SJSA1 (cell line): ENCODE measurements around the gene CDKL4. TPM values are rescaled to one million over a fixed set of nuclear protein-coding genes. Genes with fewer than 3 reads are reported as not detected.
"Not testable (repeated sequence)": the region's sequence is repeated elsewhere in the genome, so short reads cannot be mapped to it uniquely, and the experiment has no call there.

Experiments used
- DNase-seq, 2 experiments: peaks; one replicate each; pipeline ENCODE4 v3.0.0-alpha.2; 2015 to 2020; ENCODE audit warnings: low spot score in 2 of 2, low read depth in 1 of 2
- H3K27ac ChIP-seq: fragments of 250-450 bp; sonication (Bioruptor Pico); 2 replicates; pipeline ENCODE4 v1.5.1; 2020; ENCODE audit warnings: mild to moderate bottlenecking, moderate library complexity
- H3K27me3 ChIP-seq: fragments of 250-450 bp; sonication (Bioruptor Pico); replicated peaks from 2 replicates; pipeline ENCODE4 v1.5.1; 2020; ENCODE audit warnings: mild to moderate bottlenecking, moderate library complexity
- H3K36me3 ChIP-seq: fragments of 250-450 bp; sonication (Bioruptor Pico); 2 replicates; pipeline ENCODE4 v1.5.1; 2020; ENCODE audit warnings: mild to moderate bottlenecking
- H3K4me1 ChIP-seq: fragments of 250-450 bp; sonication (Bioruptor Pico); replicated peaks from 2 replicates; pipeline ENCODE4 v1.6.1; 2021; ENCODE audit warnings: mild to moderate bottlenecking
- H3K4me3 ChIP-seq: fragments of 250-450 bp; sonication (Bioruptor Pico); 2 replicates; pipeline ENCODE4 v1.5.1; 2020; ENCODE audit warnings: mild to moderate bottlenecking
- H3K9me3 ChIP-seq: fragments of 250-450 bp; sonication (Bioruptor Pico); replicated peaks from 2 replicates; pipeline ENCODE4 v1.5.1; 2020; ENCODE audit warnings: mild to moderate bottlenecking
- total RNA-seq: library from RNA; depleted of rRNA; stranded (reverse); fragments of >200 nt; shearing (Covaris generic); gene quantifications from 2 replicates; pipeline ENCODE4 v1.2.3, GENCODE V29; 2014

The CDKL4 gene
- total RNA-seq, 1 experiment from 2014 or later = 0.34 TPM

DNA sequence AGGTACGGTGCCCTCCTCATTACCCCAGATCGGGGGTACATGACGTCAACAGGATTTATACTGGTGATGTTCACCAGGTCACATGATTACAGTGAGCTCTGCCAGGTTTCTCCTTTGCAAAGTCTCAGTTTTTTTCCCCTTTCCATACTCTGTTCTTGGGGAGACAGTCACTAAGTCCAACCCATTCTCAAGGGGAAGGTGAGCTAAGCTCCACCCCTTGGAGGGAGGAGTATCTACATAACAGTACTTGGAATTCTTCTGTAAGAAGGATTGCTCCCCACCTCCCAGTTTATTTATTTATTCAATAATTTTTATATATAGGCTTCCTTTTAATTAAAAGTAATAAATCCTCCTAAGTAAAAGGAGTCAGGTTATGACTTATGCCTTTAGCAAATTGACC, 88.8 kb downstream of the CDKL4 start:
- H3K4me1 ChIP-seq = no peaks in the 10 kb centered on the region
- H3K36me3 ChIP-seq = no peaks in the 10 kb centered on the region
- H3K27ac ChIP-seq = no peak overlapping the region
- no peak overlapping the region for H3K4me3 ChIP-seq
- no peak for DNase-seq
- no peaks in the 10 kb centered on the region for H3K27me3 ChIP-seq
- no peaks in the 10 kb centered on the region for H3K9me3 ChIP-seq

DNA sequence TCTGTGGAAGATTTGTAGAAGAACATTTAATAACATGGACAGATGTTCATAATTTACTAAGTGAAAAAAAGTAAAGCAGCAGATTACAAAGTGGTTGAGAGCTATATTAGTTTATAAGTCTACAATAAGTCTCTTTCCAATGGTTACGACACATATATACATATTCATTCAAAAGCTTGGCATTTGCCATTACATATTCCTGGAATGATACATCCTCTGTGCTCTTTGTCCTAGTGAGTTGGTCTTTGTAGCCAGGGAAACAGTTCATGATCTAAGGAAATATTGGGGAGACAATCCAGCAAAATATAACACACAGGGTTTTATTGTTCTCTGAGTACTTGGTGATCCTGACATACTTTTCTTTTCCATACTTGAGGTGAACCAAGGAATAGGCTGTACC, 90.5 kb downstream of the CDKL4 start:
- Histone ChIP-seq H3K36me3 (no peaks in the 10 kb centered on the region), H3K4me3 (no peak overlapping the region), H3K4me1 (no peaks in the 10 kb centered on the region), H3K27ac (no peak overlapping the region), H3K27me3 (no peaks in the 10 kb centered on the region), H3K9me3 (no peaks in the 10 kb centered on the region)
- no peak for DNase-seq

DNA sequence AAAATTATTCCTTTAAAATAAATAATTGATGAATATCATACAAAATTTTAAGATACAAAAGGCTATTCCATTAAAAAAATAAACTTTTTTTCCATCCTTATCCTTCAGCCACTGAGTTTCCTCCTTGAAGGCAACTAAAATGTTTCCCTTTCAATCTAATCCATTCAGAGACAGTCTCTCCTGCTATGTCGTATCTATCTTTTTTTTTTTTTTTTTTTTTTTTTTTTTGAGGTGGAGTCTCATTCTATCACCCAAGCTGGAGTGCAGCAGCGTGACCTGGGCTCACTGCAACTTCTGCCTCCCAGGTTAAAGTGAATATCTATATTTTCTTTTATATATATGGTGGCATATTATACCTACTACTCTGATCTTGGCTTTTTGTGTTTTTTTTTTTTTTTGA, 91.3 kb downstream of the CDKL4 start:
- Histone ChIP-seq H3K4me3 (no peak overlapping the region), H3K27me3 (no peaks in the 10 kb centered on the region), H3K4me1 (no peaks in the 10 kb centered on the region), H3K36me3 (no peaks in the 10 kb centered on the region), H3K9me3 (no peaks in the 10 kb centered on the region), H3K27ac (no peak overlapping the region)
- no peak for DNase-seq

DNA sequence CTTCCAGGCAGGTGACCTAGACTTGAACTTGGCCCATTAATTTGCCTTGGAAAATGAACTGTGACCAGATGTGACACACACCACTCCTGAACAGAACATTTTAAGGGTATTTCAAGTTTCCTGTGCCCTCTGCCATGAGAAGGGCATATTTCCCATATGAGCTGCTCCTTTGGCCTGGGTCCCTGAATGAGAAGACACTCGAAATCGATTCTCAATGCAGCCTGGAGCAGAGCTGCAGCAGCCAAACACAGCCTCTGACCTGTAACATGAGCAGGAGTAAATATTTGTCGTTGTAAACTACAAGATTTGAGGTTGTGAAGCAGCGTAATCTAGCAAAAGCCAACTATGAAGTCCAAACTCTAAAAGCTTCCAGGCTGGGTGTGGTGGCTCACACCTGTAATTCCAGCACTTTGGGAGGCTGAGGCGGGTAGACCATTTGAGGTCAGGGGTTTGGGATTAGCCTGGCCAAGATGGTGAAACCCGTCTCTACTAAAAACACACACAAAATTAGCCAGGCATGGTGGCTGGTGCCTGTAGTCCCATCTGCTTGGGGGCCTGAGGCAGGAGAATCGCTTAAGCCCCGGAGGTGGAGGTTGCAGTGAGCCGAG, 92.8 kb downstream of the CDKL4 start:
- Histone ChIP-seq H3K27ac (no peak overlapping the region), H3K9me3 (no peaks in the 10 kb centered on the region), H3K36me3 (no peaks in the 10 kb centered on the region), H3K27me3 (no peaks in the 10 kb centered on the region), H3K4me3 (no peak overlapping the region), H3K4me1 (no peaks in the 10 kb centered on the region)
- no peak for DNase-seq

DNA sequence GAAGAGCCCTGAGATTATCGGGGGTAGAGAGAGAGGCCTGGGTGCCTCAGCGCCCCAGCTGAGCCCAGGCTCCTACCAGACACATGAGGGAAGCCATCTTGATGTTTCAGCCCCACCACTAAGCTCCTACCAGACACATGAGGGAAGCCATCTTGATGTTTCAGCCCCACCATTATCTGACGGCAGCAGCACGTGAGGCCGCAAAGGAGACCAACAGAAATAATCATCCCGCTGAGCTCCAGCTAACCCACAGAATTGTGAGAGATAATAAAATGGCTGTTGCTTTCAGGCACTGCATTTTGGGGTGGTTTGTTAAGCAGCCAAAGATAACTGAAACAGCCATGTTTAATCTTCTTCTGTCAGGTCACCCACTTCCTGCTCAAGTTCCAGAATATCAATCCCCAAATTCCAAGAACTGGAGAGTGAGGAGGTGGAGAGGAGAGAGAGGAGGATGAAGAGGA, 93.6 kb downstream of the CDKL4 start:
- no peaks in the 10 kb centered on the region for H3K9me3 ChIP-seq
- H3K27ac ChIP-seq = no peak overlapping the region
- H3K27me3 ChIP-seq = no peaks in the 10 kb centered on the region
- no peak overlapping the region for H3K4me3 ChIP-seq
- no peak for DNase-seq
- no peaks in the 10 kb centered on the region for H3K36me3 ChIP-seq
- no peaks in the 10 kb centered on the region for H3K4me1 ChIP-seq

DNA sequence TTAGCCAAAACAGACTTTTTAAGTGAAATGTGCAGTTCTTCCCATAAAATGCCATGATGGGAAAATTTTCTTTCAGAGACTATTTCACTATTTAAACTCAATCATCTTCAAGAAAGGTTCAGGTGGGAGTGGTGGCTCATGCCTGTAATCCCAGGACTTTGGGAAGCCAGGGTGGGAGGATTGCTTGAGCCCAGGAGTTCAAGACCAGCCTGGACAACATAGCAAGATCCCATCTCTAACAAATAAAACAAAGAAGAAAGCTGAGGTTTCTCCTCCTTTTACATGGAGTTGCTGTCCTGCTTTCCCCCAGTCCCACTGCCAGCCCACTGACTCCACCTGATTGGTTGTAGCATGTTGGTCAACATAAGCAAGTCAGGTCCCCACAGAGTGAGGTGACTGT, 97.1 kb downstream of the CDKL4 start:
- Histone ChIP-seq H3K4me1 (no peaks in the 10 kb centered on the region), H3K4me3 (no peak overlapping the region), H3K27me3 (no peaks in the 10 kb centered on the region), H3K9me3 (no peaks in the 10 kb centered on the region), H3K27ac (no peak overlapping the region), H3K36me3 (no peaks in the 10 kb centered on the region)
- DNase-seq = no peak

DNA sequence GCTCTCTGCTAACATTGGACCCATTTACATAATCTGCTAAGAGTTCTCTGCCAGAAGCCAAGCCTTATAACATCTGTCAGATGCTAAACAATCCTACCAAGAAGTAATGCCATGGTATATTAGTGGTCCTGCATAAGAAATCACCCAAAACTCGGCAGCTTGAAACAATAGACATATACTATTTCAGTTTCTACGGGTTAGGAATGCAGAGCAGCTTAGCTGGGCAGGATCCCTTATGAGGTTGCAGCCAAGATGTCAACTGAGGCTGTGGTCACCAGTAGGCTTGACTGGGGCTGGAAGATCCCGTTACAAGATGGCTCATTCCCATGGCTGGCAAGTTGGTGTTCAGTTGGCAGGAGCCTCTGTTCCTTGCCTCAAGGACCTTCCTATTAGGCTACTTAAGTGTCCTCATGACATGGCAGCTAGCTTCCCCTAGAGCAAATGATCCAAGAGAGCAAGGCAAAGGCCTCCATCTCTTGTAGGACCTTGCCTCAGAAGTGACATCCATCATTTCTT, 97.8 kb downstream of the CDKL4 start:
- H3K27me3 ChIP-seq = no peaks in the 10 kb centered on the region
- no peak for DNase-seq

DNA sequence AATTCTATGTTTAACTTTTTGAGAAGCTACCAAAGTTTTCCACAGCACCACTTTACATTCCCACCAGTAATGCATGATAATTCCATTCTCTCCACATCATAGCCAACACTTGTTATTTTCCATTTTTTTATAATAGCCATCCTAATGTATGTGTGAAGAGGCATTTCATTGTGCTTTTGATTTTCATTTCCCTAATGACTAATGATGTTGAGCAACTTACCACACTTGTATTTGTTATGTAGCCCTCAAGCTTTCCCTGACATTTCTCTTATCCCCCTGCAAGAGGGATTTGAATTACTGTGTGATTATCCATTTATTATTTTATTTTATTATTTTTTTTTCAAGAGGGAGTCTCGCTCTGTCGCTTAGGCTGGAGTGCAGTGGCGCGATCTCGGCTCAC, 99.4 kb downstream of the CDKL4 start:
- Histone ChIP-seq H3K9me3 (no peaks in the 10 kb centered on the region), H3K36me3 (no peaks in the 10 kb centered on the region), H3K4me1 (no peaks in the 10 kb centered on the region), H3K27me3 (0 out of 2 replicates have a peak, but pooled peaks cover 3% of the 10 kb centered on the region), H3K27ac (no peak overlapping the region), H3K4me3 (no peak overlapping the region)
- DNase-seq = no peak

More for the DNA sequence above, 97.8 kb downstream of the CDKL4 start:
- H3K4me1 ChIP-seq = no peaks in the 10 kb centered on the region
- H3K27ac ChIP-seq = no peak overlapping the region
- no peak overlapping the region for H3K4me3 ChIP-seq
- no peaks in the 10 kb centered on the region for H3K9me3 ChIP-seq
- H3K36me3 ChIP-seq = no peaks in the 10 kb centered on the region

DNA sequence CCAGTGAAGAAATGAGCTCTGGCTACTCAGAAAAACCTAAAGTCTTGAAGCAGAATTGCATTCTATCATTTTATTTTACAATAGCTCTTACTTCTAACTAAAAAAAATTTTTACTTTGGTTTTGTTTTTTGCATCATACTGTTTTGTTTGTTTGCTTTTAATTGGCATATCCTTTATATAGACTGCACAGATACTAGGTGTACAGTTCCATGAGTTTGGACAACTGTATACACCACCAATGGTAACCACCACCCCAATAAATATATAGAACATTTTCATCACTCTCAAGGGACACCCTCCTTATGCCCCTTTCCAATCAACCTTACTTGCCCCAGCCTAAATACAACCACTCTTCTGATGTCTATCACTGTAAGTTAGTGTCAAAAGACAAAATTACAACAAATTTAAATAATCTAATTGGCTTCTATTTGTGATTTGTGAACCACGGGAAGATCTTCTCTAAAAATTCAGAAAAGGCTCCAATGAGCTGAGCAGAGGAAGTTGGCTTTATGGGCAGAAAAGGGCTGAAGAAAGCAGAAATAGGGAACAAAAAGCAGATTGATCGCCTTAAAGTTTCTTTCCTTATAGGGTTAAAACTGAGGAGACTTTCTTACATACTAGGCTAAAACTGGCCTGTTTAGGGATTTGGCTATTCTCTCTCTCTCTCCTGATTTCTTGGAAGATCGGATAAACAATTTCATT, 100.7 kb downstream of the CDKL4 start:
- Histone ChIP-seq H3K36me3 (no peaks in the 10 kb centered on the region), H3K4me3 (no peak overlapping the region), H3K4me1 (no peaks in the 10 kb centered on the region), H3K27me3 (0 out of 2 replicates have a peak, but pooled peaks cover 3% of the 10 kb centered on the region), H3K9me3 (no peaks in the 10 kb centered on the region), H3K27ac (no peak overlapping the region)
- no peak for DNase-seq

DNA sequence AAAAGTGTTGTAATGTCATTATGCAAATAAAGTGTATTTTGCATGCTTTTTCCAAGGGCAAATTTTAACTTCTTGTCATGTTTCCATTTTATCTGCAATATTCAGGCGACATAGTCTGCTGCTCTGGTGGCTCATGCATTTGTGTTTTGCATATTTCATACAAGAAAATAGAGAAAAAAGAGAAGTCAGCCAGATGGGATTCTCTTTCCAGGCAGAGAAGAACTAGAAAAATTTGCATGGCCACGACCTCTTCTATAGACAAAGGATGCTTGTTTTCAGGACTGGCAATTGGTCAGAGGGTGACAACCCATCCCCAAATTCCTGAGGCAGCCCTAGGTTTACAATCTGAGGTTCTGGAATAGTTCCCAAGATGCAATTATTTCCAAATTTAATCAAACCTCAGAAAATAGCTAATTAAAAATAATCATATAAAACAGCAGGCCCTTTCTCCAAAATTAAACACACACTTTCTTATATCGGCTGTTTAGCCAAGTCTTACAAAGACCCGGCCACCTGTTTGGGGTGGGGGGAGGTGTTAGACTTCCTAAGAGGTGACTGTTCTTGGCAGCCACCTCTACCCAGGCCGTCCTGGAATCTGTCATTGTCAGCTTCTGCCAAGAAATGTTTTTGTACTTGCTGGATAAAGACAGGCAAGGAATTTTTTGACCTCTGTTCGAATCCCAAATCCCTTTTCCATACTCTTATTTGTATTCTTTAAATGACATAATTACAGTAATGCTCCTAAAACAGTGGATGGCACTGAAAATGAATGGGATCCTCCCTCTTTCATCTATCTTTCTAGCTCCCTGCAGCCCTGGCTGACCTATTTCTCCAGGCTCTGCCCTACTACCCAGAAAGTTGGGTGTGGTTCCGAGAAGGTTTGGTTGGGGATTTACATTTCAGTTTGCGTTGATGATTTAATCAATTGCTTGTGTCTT, 102.2 kb downstream of the CDKL4 start:
- H3K4me3 ChIP-seq = no peak overlapping the region
- H3K27ac ChIP-seq = no peak overlapping the region
- H3K4me1 ChIP-seq = no peaks in the 10 kb centered on the region
- no peaks in the 10 kb centered on the region for H3K9me3 ChIP-seq
- no peak for DNase-seq
- 0 out of 2 replicates have a peak, but pooled peaks cover 3% of the 10 kb centered on the region for H3K27me3 ChIP-seq
- H3K36me3 ChIP-seq = no peaks in the 10 kb centered on the region

DNA sequence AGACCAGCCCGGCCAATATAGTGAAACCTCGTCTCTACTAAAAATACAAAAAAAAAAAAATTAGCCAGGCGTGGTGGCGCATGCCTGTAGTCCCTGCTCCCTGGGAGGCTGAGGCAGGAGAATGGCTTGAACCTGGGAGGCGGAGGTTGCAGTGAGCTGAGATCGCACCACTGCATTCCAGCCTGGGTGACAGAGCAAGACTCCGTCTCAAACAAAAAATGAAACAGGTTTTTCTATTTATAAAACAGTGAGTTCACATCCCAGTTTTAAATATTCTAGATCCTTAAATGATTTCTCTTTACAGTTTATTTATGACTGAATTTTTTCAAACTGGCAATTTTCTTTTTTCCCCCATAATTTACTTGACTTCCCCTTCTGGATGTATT, 102.8 kb downstream of the CDKL4 start:
- H3K9me3 ChIP-seq, H3K27ac ChIP-seq, H3K36me3 ChIP-seq, H3K27me3 ChIP-seq, H3K4me1 ChIP-seq, DNase-seq, H3K4me3 ChIP-seq: not testable (repeated sequence)

DNA sequence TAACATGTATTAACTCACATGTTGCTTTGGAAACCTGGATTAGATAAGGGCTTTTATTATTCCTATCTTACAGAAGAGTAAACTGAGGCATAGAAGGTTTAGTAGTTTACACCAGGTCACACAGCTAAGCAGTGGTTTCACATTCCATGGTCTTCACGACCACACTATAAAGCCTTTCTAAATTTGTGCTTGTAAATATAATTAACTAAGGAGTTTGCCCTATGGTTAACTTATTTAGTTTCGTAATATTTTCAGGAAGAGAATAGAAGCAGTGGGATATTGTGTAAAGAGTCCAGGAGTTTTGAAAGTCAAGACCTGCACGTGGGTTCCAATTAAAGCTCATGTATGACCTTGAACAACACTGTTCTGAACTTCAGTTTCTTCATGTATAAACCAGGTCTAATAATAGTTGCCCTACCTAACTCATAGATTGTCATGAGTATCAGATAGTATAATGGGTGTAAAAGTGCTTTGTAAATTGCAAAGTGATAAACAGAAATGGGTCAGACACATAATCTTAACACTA, 103.4 kb downstream of the CDKL4 start:
- Histone ChIP-seq H3K27ac (no peak overlapping the region), H3K27me3 (0 out of 2 replicates have a peak, but pooled peaks cover 3% of the 10 kb centered on the region)
- DNase-seq = no peak

DNA sequence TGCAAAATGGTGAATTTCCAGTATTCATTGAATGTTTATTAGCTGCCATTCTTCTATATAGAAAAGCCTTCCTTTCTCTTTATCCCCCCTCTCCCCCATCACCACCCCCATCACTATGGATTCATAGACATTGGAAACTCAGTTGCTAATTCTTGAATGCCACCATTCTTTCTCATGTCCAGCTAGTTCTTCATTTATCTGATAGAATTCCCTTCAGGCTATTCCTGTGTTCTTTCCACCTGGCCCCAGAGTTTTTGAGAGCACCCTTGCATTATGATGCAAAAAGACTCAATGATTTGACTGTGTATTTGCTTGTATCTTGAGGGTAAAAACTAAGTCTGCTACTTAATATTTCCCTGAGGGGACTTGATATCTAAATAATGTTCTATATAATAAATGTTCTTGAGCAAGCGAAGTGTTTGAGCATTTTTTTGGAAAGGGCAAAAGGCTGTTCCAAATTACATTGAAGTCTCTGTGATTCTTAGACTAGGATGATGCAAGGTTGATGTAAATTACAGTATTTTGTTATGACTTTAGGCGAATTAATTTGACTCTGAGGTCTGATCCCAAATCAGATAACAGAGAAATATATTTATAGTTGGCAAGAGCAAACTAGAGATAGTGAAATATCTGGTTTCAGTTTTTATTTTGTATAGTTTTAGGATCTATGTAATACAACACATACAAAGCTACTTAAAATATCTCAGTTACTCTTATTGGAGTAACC, 104.1 kb downstream of the CDKL4 start:
- H3K4me1 ChIP-seq = no peaks in the 10 kb centered on the region
- no peaks in the 10 kb centered on the region for H3K36me3 ChIP-seq
- no peaks in the 10 kb centered on the region for H3K9me3 ChIP-seq
- no peak overlapping the region for H3K27ac ChIP-seq
- no peak for DNase-seq
- 0 out of 2 replicates have a peak, but pooled peaks cover 3% of the 10 kb centered on the region for H3K27me3 ChIP-seq
- H3K4me3 ChIP-seq = no peak overlapping the region

More for the DNA sequence above, 103.4 kb downstream of the CDKL4 start:
- no peak overlapping the region for H3K4me3 ChIP-seq
- no peaks in the 10 kb centered on the region for H3K36me3 ChIP-seq
- no peaks in the 10 kb centered on the region for H3K4me1 ChIP-seq
- H3K9me3 ChIP-seq = no peaks in the 10 kb centered on the region
